HG03565 (cell line): ENCODE results near the gene PCED1B.

ENCODE experiments used
- ATAC-seq: cut with Tn5 transposase; IDR thresholded peaks from one replicate; pipeline ENCODE4 v1.9.1; 2021; ENCODE audit warnings: mild to moderate bottlenecking, moderate library complexity; ENCODE audit not compliant: unreplicated experiment

PCED1B gene

GRCh38 chr12:47224563-47225133 is 145.2 kb downstream of the PCED1B start:
- no peak for ATAC-seq

- ATAC-seq = no peak
These were observed 145.9 kb downstream of the PCED1B start for GRCh38 chr12:47225356-47225755.

GRCh38 chr12:47226199-47226598 is 146.8 kb downstream of the PCED1B start:
- ATAC-seq = no peak

DNA sequence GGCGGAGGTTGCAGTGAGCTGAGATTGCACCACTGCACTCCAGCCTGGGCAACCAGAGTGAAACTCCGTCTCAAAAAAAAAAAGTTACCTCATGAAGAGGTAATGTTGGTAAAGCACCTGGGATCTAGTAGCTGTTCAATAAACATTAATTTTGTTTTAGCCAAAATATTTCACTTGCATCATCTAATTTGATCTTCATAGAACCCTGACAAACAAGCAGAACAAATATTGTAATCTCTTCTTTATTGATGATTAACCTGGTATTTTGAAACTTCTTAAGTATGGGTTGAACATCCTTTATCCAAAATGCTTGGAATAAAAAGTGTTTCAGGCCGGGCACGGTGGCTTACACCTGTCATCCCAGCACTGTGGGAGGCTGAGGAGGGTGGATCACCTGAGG is 149.4 kb downstream of the PCED1B start:
- ATAC-seq = no peak

GRCh38 chr12:47231456-47231855 is 152.0 kb downstream of the PCED1B start:
- no peak for ATAC-seq

DNA sequence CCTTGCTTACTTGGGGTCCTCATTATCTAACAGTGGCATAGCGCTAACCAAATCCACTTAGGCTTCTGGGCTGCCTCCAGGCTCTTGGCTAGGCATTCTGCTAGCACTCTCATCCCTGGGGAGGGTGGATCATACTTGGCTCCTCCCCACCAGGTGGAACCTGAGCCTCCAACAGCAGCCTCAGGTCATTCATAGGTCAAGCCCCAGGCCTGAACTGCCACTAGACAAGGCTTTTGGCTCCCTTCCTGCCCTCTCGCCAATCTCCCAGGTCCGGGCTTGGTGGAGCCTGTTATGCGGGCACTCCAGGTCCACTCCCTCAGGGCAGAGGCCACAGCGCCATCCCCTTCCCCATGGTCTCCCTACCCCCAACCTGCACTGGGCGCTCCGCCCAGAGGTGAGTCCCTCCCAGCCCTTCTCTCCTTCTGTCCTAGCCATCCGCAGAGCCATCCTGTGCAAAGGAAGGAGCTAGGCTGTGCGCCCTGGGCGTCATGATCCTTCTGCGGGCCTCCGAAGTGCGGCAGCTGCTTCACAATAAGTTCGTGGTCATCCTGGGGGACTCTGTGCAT is 155.2 kb downstream of the PCED1B start:
- no peak for ATAC-seq

DNA sequence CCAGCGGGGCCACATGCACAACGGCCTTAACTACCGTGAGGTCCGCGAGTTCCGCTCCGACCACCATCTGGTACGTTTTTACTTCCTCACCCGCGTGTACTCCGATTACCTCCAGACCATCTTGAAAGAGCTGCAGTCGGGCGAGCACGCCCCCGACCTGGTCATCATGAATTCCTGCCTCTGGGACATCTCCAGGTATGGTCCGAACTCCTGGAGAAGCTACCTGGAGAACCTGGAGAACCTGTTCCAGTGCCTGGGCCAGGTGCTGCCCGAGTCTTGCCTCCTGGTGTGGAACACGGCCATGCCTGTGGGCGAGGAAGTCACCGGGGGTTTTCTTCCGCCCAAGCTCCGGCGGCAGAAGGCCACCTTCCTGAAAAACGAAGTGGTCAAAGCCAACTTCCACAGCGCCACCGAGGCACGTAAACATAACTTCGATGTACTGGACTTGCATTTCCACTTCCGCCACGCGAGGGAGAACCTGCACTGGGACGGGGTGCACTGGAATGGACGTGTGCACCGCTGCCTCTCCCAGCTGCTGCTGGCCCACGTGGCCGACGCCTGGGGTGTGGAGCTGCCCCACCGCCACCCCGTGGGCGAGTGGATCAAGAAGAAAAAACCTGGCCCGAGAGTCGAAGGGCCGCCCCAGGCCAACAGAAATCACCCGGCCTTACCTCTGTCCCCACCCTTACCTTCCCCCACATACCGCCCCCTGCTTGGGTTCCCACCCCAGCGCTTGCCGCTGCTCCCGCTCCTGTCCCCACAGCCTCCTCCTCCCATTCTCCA is 156.0 kb downstream of the PCED1B start:
- ATAC-seq = no peak

DNA sequence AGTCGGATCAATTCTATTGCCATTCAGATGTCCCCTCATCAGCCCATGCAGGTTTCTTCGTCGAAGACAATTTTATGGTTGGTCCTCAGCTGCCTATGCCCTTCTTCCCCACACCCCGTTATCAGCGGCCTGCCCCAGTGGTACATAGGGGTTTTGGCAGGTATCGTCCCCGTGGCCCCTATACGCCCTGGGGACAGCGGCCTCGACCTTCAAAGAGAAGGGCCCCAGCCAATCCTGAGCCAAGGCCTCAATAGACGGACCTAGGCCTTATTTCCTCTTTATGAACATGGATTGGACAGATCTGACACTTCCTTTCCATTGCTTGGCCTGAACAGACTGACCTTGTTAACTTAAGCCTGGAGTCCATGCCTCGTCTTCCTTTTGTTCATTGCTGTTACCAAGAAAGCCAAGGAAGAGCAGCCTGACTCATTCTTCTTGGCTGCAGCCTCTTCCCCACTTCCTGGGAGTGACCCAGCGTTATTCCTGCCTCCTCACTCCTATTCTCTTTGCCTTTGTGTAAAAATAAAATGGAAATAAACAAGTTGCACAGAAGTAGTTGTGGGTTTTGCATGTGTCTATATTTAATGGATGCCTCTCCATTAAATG is 156.8 kb downstream of the PCED1B start:
- ATAC-seq = no peak

GRCh38 chr12:47237751-47238211 is 158.4 kb downstream of the PCED1B start:
- no peak for ATAC-seq

- no peak for ATAC-seq
These were observed 159.3 kb downstream of the PCED1B start for GRCh38 chr12:47238669-47239114.

DNA sequence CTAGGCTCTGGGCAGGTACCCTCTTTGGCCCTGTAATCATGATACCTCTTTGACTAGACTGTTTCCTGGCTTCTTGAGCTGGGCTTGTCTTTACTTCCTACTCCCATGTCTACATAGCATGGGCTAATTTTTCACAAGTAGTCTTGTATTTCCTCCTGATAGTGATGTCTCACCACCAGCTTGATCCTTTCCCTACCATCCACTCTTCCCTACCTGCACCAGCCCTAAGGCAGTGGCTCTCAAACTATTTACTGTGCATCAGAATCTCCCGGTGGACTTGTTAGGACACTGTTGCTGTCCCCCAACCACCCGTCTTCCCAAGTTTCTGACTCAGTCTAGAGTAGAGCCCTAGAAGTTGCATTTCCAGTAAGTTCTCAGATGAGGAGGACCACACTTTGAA is 163.0 kb downstream of the PCED1B start:
- ATAC-seq = no peak

- no peak for ATAC-seq
These were observed 165.4 kb downstream of the PCED1B start for GRCh38 chr12:47244835-47245234.

- no peak for ATAC-seq
These were observed 166.2 kb downstream of the PCED1B start for GRCh38 chr12:47245623-47246022.

- no peak for ATAC-seq
These were observed 168.0 kb downstream of the PCED1B start for GRCh38 chr12:47247418-47247817.

- ATAC-seq = no peak
These were observed 169.7 kb downstream of the PCED1B start for GRCh38 chr12:47249082-47249481.

- no peak for ATAC-seq
These were observed 170.4 kb downstream of the PCED1B start for GRCh38 chr12:47249719-47250357.

GRCh38 chr12:47251919-47252318 is 172.5 kb downstream of the PCED1B start:
- no peak for ATAC-seq

GRCh38 chr12:47264951-47265350 is 185.5 kb downstream of the PCED1B start:
- no peak for ATAC-seq

DNA sequence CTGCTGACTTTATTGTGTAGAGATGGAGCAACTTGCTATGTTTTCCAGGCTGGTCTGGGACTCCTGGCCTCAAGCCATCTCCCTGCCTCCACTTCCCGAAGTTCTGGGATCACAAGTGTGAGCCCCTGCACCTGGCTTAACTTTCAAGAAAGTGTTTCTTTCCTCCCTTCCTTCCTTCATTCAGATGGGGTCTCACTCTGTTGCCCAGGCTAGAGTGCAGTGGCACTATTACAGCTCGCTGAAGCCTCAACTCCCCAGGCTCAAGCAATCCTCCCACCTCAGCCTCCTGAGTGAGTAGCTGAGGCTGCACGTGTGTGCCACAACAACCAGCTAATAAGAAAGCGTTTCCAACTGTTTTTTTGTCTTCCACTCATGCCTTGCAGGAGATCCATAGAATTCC is 186.0 kb downstream of the PCED1B start:
- no peak for ATAC-seq

GRCh38 chr12:47267571-47267970 is 188.2 kb downstream of the PCED1B start:
- no peak for ATAC-seq
